Fibroblast of the aortic adventitia (primary cell): ENCODE measurements around the gene FADS1. TPM values are rescaled to one million over a fixed set of nuclear protein-coding genes. Genes with fewer than 3 reads are reported as not detected.
A peak's percentile ranks its signal among the peaks of the same experiment; 100 is the strongest.

ENCODE experiments used
- DNase-seq: peaks from one replicate; pipeline ENCODE4 v3.0.0-alpha.2; 2010; ENCODE audit warnings: low read depth
- H3K4me3 ChIP-seq: 2 replicates; pipeline ENCODE4 v1.5.1; 2011; ENCODE audit warnings: low read depth, mild to moderate bottlenecking, control low read depth, low read length, moderate library complexity
- total RNA-seq: library from RNA; depleted of rRNA; stranded (reverse); fragments of >200 nt; gene quantifications from 2 replicates; pipeline ENCODE4 v1.2.3, GENCODE V29; 2012; ENCODE audit warnings: low replicate concordance
- TF ChIP-seq, protein P1 (sequence below): IDR thresholded peaks from 2 replicates; pipeline ENCODE4 v1.5.1; 2011; ENCODE audit warnings: mild to moderate bottlenecking, low read length, control low read depth, inconsistent platforms; ENCODE audit not compliant: insufficient read depth

FADS1 gene
- total RNA-seq, 1 donor = 74.1 TPM

GRCh38 chr11:61764606-61765260, 52.1 kb downstream of the FADS1 start:
- H3K4me3 ChIP-seq = no peak overlapping the region
- peak; percentile 16 for DNase-seq
- TF ChIP-seq, protein P1, sequence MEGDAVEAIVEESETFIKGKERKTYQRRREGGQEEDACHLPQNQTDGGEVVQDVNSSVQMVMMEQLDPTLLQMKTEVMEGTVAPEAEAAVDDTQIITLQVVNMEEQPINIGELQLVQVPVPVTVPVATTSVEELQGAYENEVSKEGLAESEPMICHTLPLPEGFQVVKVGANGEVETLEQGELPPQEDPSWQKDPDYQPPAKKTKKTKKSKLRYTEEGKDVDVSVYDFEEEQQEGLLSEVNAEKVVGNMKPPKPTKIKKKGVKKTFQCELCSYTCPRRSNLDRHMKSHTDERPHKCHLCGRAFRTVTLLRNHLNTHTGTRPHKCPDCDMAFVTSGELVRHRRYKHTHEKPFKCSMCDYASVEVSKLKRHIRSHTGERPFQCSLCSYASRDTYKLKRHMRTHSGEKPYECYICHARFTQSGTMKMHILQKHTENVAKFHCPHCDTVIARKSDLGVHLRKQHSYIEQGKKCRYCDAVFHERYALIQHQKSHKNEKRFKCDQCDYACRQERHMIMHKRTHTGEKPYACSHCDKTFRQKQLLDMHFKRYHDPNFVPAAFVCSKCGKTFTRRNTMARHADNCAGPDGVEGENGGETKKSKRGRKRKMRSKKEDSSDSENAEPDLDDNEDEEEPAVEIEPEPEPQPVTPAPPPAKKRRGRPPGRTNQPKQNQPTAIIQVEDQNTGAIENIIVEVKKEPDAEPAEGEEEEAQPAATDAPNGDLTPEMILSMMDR = no peak

DNA sequence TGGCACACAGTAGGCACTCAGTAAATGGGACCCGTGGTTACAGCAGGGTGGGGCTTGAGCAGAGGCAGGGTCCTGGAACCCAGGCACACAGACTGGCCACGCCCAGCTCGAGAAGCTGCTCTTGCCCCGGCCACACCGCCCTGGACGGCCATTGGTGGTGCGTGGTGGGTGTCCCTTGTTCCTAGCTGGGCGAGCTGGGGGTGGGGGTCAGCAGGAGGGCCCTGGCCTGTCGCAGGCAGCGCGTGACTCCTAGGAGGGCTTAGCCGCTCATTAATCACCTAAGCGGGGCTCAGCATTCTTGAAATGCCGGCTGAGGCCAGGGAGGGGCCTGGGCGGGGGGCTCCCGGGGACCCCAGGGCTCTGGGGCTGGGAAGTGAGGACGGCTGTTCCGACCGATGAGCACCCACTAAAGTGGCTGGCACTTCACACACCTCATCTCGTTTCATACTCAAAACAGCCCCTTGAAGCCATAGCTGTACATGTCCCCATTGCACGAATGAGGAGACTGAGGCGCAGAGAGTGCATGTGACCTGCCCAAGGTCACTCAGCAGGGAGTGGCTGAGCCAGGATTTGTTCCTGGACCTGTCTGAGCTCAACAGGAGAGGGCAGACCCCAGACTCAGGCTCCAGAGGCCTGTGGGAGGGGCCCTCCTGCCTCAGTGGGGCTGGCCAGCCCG, 52.7 kb downstream of the FADS1 start:
- TF ChIP-seq, protein P1 = no peak

DNA sequence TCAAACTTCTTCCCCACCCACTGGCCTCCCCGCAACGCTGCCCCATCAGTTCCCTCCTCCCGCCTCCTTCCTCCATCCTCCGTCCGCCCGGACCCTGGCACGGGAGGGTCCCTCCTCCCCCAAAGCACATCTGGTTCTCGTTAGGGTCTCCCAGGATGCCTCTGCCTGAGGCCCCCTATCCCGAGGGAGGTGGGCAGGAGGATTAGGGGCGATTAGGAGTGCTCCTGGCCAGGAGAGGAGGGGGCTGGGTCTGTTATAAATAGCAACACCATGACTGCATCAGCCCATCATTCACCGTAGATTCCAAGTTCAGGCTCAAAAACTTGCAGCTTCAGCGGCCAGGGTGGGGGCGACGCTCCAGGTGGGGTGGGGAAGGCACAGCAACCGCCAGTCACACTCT, 54.0 kb downstream of the FADS1 start:
- no peak overlapping the region for H3K4me3 ChIP-seq
- no peak for DNase-seq
- TF ChIP-seq, protein P1 = no peak

More for the DNA sequence above, 52.7 kb downstream of the FADS1 start:
- no peak for DNase-seq
- H3K4me3 ChIP-seq = no peak overlapping the region

DNA sequence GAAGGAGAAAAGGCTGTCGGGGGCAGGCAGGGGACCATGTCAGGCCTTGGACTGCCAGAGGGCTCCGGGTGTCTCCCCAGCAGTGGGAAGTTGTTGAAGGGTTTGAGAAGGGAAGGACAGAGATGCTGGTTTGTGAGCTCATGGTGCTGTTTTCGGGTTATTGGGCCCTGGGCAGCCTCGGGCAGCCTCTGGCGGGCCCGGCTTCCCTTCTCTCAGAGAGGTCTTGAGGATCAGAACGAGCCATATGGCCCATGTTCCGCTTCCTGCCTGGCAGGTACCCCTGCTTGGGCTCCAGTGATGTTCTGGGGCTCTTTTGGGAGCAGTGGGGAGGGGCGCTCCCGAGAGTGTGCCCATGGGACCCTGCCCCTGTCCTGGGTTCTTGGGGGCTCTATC, 54.6 kb downstream of the FADS1 start:
- H3K4me3 ChIP-seq = no peak overlapping the region
- no peak for DNase-seq
- TF ChIP-seq, protein P1 = no peak

DNA sequence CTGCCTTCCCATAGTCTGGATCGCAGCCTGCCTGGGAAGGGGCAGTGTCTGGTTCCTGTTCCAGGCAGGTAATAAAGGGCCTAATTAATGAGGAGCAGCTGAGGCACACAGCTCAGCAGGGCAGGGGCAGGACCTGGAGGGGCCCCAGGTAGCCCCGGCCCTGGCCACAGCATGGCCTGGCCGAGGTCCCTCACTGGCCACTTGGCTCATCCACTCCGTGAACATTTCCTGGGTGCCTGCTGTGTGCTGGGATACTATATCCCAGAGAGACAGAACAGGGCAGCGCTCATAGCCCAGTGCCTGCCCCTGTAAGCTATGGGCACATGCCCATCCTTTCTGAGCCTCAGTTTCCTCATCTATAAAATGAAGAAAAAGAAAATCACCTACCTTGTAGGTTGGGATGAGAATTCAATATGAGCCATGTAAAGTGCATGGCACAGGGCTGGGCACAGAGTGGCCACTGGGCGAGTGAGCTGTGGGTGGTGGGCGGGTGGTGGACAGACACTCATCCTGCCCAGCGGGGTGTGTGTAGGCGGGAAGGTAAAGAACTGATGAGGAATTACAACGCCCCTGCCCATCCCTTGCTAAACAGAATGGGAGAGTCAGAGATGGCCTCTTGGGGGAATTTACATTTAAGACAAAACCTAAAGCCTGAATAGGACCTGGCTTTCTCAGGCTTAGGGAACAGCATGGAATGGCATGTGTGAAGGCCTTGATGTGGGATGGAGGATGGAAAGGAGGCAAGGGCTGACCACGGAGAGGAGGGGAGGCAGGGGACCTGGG, 55.2 kb downstream of the FADS1 start:
- TF ChIP-seq, protein P1 = no peak
- DNase-seq = no peak
- H3K4me3 ChIP-seq = no peak overlapping the region

DNA sequence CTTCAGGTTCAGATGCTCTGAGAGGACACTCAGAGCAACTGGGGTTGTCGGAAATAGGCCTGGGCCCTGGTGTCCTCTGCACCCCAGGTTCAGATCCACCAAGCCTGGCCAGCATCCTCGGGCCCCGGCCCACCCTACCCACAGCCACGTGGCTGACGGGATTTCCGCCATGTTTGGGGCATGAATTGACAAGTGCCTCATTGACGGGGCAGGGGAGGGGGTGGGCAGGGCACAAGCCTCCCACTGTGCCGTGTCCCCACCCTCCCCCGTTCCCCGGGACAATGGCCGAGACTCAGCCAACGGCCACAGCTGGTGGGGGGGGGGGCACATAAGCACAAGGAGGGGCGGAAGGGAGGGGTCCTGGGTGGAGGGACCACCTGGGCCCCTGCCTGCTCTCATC, 55.9 kb downstream of the FADS1 start:
- TF ChIP-seq, protein P1 = no peak
- H3K4me3 ChIP-seq = no peak overlapping the region
- DNase-seq = no peak
